ENCODE measurements around the gene MUC16. TPM values are rescaled to one million over a fixed set of nuclear protein-coding genes. Genes with fewer than 3 reads are reported as not detected.

MUC16 gene
- total RNA-seq, 2 experiments from 2014 or later = under 0.01 TPM; not detected in 1

- ChIA-PET POLR2A (no interaction called here), CTCF (no interaction called here)
- no peak for TF ChIP-seq CTCF (IDR thresholded peaks at IDR 0.05)
- intact Hi-C loops (cut with DNase I, micrococcal nuclease) = no loop called here
- Histone ChIP-seq H3K9me3 (ENCODE audit: control insufficient read depth in 1 of 2, insufficient read depth in 1 of 2, low read length in 2 of 2) (no peaks in the 10 kb centered on the region), H3K36me3 (ENCODE audit: insufficient read depth, low read length) (no peaks in the 10 kb centered on the region), H3K4me3 (ENCODE audit: low read length) (no peak overlapping the region), H3K27ac (ENCODE audit: low read depth in 1 of 2, low read length in 2 of 2) (no peak overlapping the region), H3K27me3 (ENCODE audit: control insufficient read depth in 1 of 2, insufficient read depth in 2 of 2, low read length in 2 of 2) (peaks cover 3% of the 10 kb centered on the region in 2 experiments), H3K4me1 (ENCODE audit: insufficient read depth, low read length) (no peaks in the 10 kb centered on the region)
- Mint-ChIP-seq H3K36me3 (ENCODE audit: low read depth) (no peaks in the 10 kb centered on the region), H3K4me1 (ENCODE audit: low read depth) (no peaks in the 10 kb centered on the region), H3K27ac (no peak overlapping the region), H3K4me3 (no peak overlapping the region), H3K9me3 (peaks cover 5% of the 10 kb centered on the region), H3K27me3 (peaks cover 6% of the 10 kb centered on the region)
- ATAC-seq (ENCODE audit: poor library complexity) (no peak), DNase-seq (no peak)
Measured at GRCh38 chr19:9010693-9011092, 484 bp upstream of the MUC16 start.

- Mint-ChIP-seq H3K9me3 (peaks cover 5% of the 10 kb centered on the region), H3K4me3 (no peak overlapping the region)
- no peak overlapping the region for H3K4me3 ChIP-seq (ENCODE audit: low read length)
Measured at GRCh38 chr19:9009431-9009830, 778 bp downstream of the MUC16 start.

GRCh38 chr19:9008667-9009066 is 1.5 kb downstream of the MUC16 start:
- Histone ChIP-seq H3K9me3 (ENCODE audit: control insufficient read depth in 1 of 2, insufficient read depth in 1 of 2, low read length in 2 of 2) (no peaks in the 10 kb centered on the region), H3K4me3 (ENCODE audit: low read length) (no peak overlapping the region), H3K27ac (ENCODE audit: low read depth in 1 of 2, low read length in 2 of 2) (no peak overlapping the region), H3K4me1 (ENCODE audit: insufficient read depth, low read length) (no peaks in the 10 kb centered on the region), H3K27me3 (ENCODE audit: control insufficient read depth in 1 of 2, insufficient read depth in 2 of 2, low read length in 2 of 2) (peaks cover 3% of the 10 kb centered on the region in 2 experiments), H3K36me3 (ENCODE audit: insufficient read depth, low read length) (no peaks in the 10 kb centered on the region)
- Mint-ChIP-seq H3K9me3 (no peaks in the 10 kb centered on the region), H3K27ac (no peak overlapping the region), H3K4me3 (no peak overlapping the region), H3K36me3 (ENCODE audit: low read depth) (no peaks in the 10 kb centered on the region), H3K4me1 (ENCODE audit: low read depth) (no peaks in the 10 kb centered on the region), H3K27me3 (peaks cover under 1% of the 10 kb centered on the region)
- ChIA-PET POLR2A (no interaction called here), CTCF (no interaction called here)
- ATAC-seq (ENCODE audit: poor library complexity) = no peak
- no peak for DNase-seq
- TF ChIP-seq CTCF (IDR thresholded peaks at IDR 0.05) = no peak
- intact Hi-C loops (cut with DNase I, micrococcal nuclease) = no loop called here

More at GRCh38 chr19:9009431-9009830, 778 bp downstream of the MUC16 start:
- no peaks in the 10 kb centered on the region for H3K9me3 ChIP-seq (ENCODE audit: control insufficient read depth in 1 of 2, insufficient read depth in 1 of 2, low read length in 2 of 2)
- POLR2A ChIA-PET = no interaction called here
- CTCF ChIA-PET = no interaction called here
- DNase-seq (no peak), ATAC-seq (ENCODE audit: poor library complexity) (no peak)
- H3K27ac ChIP-seq (ENCODE audit: low read depth in 1 of 2, low read length in 2 of 2) = no peak overlapping the region
- Mint-ChIP-seq H3K4me1 (ENCODE audit: low read depth) (no peaks in the 10 kb centered on the region), H3K27me3 (peaks cover 6% of the 10 kb centered on the region), H3K27ac (no peak overlapping the region), H3K36me3 (ENCODE audit: low read depth) (no peaks in the 10 kb centered on the region)
- no peaks in the 10 kb centered on the region for H3K36me3 ChIP-seq (ENCODE audit: insufficient read depth, low read length)
- H3K27me3 ChIP-seq (ENCODE audit: control insufficient read depth in 1 of 2, insufficient read depth in 2 of 2, low read length in 2 of 2) = peaks cover 3% of the 10 kb centered on the region in 2 experiments
- intact Hi-C loops (cut with DNase I, micrococcal nuclease) = no loop called here
- no peaks in the 10 kb centered on the region for H3K4me1 ChIP-seq (ENCODE audit: insufficient read depth, low read length)
- TF ChIP-seq CTCF (IDR thresholded peaks at IDR 0.05) = no peak

All from CD4-positive, alpha-beta T cell (primary cell).